ENCODE results near the gene RAB20. TPM values are rescaled to one million over a fixed set of nuclear protein-coding genes. Genes with fewer than 3 reads are reported as not detected.

RAB20 gene
- total and polyA plus RNA-seq, 4 donors = 9.8 to 36.9 (median 25.2) TPM

DNA sequence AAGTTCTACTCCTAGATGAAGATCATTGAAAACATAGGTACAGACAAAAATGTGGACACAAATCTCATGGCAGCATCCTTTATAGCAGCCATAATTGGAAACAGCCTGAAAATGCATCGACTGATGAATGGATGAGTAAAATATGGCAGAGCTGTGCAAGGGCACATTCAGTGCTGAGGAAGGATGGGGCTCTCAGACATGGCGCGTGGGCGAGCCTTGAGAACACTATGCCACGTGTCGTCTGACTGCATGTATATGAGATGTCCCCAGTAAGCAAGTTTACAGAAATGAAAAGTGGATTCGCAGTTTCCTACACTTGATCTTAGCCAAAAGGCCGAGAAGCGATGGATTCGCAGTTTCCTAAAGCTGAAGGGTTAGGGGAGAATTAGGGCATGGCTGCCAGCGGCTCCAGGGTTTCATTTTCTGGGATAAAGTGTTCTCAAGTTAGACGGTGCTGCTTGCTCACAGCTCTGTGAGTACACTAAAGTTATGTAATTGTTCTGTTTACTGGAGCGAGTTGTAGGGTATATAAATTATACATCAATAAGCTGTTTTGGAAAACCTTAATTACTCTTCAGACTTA, 78.0 kb downstream of the RAB20 start:
- Histone ChIP-seq H3K27ac (ENCODE audit: low read depth in 1 of 2, low read length in 2 of 2) (no peak overlapping the region), H3K36me3 (ENCODE audit: control insufficient read depth in 4 of 4, insufficient read depth in 3 of 4, low read depth in 1 of 4, low read length in 3 of 4) (peaks cover 0 to under 1% (median 0%) of the 10 kb centered on the region in 4 donors)

DNA sequence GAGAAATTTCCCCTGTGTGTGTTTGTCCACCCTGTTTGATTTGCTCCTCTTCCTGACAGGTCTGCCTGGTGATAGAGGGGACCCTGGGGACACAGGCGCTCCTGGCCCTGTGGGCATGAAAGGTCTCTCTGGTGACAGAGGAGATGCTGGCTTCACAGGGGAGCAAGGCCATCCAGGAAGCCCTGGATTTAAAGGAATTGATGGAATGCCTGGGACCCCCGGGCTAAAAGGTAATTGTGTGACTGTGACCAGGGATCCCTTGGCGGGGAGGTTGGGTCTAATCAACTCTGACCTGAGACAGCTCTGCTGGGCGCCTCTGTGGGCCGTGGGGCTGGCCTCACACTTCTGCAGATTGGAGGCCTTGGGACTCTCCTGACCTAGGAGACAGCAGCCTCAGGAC, 81.4 kb downstream of the RAB20 start:
- H3K4me3 ChIP-seq (ENCODE audit: low read depth in 1 of 3, low read length in 3 of 3) = no peak overlapping the region
- no peaks in the 10 kb centered on the region for H3K27me3 ChIP-seq (ENCODE audit: control insufficient read depth in 4 of 4, insufficient read depth in 4 of 4, low read length in 3 of 4)
- no peaks in the 10 kb centered on the region for H3K4me1 ChIP-seq (ENCODE audit: control insufficient read depth in 4 of 4, insufficient read depth in 4 of 4, low read length in 3 of 4)
- no peak for DNase-seq (ENCODE audit: low spot score)
- WGBS = 74% methylated on average over 5 of the region's 5 CpGs
- H3K27ac ChIP-seq (ENCODE audit: low read depth in 1 of 2, low read length in 2 of 2) = no peak overlapping the region
- TF ChIP-seq FOXA1 (IDR thresholded peaks at IDR 0.05) (no peak), HNF4A (conservative IDR thresholded peaks at IDR 0.05) (no peak), RXRA (IDR thresholded peaks at IDR 0.05) (no peak), HNF4G (IDR thresholded peaks at IDR 0.05) (no peak)
- TF ChIP-seq, protein P1, sequence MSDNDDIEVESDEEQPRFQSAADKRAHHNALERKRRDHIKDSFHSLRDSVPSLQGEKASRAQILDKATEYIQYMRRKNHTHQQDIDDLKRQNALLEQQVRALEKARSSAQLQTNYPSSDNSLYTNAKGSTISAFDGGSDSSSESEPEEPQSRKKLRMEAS (IDR thresholded peaks at IDR 0.05) = no peak
- TF ChIP-seq, protein P2, sequence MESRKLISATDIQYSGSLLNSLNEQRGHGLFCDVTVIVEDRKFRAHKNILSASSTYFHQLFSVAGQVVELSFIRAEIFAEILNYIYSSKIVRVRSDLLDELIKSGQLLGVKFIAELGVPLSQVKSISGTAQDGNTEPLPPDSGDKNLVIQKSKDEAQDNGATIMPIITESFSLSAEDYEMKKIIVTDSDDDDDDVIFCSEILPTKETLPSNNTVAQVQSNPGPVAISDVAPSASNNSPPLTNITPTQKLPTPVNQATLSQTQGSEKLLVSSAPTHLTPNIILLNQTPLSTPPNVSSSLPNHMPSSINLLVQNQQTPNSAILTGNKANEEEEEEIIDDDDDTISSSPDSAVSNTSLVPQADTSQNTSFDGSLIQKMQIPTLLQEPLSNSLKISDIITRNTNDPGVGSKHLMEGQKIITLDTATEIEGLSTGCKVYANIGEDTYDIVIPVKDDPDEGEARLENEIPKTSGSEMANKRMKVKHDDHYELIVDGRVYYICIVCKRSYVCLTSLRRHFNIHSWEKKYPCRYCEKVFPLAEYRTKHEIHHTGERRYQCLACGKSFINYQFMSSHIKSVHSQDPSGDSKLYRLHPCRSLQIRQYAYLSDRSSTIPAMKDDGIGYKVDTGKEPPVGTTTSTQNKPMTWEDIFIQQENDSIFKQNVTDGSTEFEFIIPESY (IDR thresholded peaks at IDR 0.05) = no peak
- H3K9ac ChIP-seq (ENCODE audit: low read depth in 1 of 2, low read length in 2 of 2) = no peak overlapping the region
- no peaks in the 10 kb centered on the region for H3K9me3 ChIP-seq (ENCODE audit: control insufficient read depth in 4 of 4, low read length in 3 of 4)
- H3K36me3 ChIP-seq (ENCODE audit: control insufficient read depth in 4 of 4, insufficient read depth in 3 of 4, low read depth in 1 of 4, low read length in 3 of 4) = no peaks in the 10 kb centered on the region

More for the DNA sequence above, 78.0 kb downstream of the RAB20 start:
- TF ChIP-seq HNF4A (conservative IDR thresholded peaks at IDR 0.05) = no peak
- no peak for TF ChIP-seq FOXA2 (IDR thresholded peaks at IDR 0.05)
- TF ChIP-seq SP1 (IDR thresholded peaks at IDR 0.05) = no peak
- no peak for TF ChIP-seq JUND (IDR thresholded peaks at IDR 0.05)
- no peak for TF ChIP-seq RXRA (IDR thresholded peaks at IDR 0.05)
- no peak for TF ChIP-seq RAD21 (IDR thresholded peaks at IDR 0.05)
- TF ChIP-seq NR2F2 (IDR thresholded peaks at IDR 0.05) = no peak
- TF ChIP-seq YY1 (IDR thresholded peaks at IDR 0.05) = no peak
- TF ChIP-seq, protein P1 (IDR thresholded peaks at IDR 0.05) = no peak
- TF ChIP-seq, protein P3, sequence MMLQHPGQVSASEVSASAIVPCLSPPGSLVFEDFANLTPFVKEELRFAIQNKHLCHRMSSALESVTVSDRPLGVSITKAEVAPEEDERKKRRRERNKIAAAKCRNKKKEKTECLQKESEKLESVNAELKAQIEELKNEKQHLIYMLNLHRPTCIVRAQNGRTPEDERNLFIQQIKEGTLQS (IDR thresholded peaks at IDR 0.05) = no peak
- TF ChIP-seq GABPA (IDR thresholded peaks at IDR 0.05 in 1 of 2, conservative IDR thresholded peaks at IDR 0.05 in 1 of 2) = no peak
- TF ChIP-seq, protein P4, sequence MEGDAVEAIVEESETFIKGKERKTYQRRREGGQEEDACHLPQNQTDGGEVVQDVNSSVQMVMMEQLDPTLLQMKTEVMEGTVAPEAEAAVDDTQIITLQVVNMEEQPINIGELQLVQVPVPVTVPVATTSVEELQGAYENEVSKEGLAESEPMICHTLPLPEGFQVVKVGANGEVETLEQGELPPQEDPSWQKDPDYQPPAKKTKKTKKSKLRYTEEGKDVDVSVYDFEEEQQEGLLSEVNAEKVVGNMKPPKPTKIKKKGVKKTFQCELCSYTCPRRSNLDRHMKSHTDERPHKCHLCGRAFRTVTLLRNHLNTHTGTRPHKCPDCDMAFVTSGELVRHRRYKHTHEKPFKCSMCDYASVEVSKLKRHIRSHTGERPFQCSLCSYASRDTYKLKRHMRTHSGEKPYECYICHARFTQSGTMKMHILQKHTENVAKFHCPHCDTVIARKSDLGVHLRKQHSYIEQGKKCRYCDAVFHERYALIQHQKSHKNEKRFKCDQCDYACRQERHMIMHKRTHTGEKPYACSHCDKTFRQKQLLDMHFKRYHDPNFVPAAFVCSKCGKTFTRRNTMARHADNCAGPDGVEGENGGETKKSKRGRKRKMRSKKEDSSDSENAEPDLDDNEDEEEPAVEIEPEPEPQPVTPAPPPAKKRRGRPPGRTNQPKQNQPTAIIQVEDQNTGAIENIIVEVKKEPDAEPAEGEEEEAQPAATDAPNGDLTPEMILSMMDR (IDR thresholded peaks at IDR 0.05; ENCODE audit: low read depth, low read length, missing input control) = no peak
- TF ChIP-seq HNF4G (IDR thresholded peaks at IDR 0.05) = no peak
- WGBS = 93% methylated on average over 13 of the region's 13 CpGs
- H3K27me3 ChIP-seq (ENCODE audit: control insufficient read depth in 4 of 4, insufficient read depth in 4 of 4, low read length in 3 of 4) = no peaks in the 10 kb centered on the region
- H3K9ac ChIP-seq (ENCODE audit: low read depth in 1 of 2, low read length in 2 of 2) = no peak overlapping the region
- H3K4me1 ChIP-seq (ENCODE audit: control insufficient read depth in 4 of 4, insufficient read depth in 4 of 4, low read length in 3 of 4) = no peaks in the 10 kb centered on the region
- no peak overlapping the region for H3K4me3 ChIP-seq (ENCODE audit: low read depth in 1 of 3, low read length in 3 of 3)
- H3K9me3 ChIP-seq (ENCODE audit: control insufficient read depth in 4 of 4, low read length in 3 of 4) = no peaks in the 10 kb centered on the region
- DNase-seq (ENCODE audit: low spot score) = no peak

All from liver (tissue), 9 donors.